ENCODE data around the gene CD300H. TPM values are rescaled to one million over a fixed set of nuclear protein-coding genes. Genes with fewer than 3 reads are reported as not detected.
"Not testable (repeated sequence)": the region's sequence is repeated elsewhere in the genome, so short reads cannot be mapped to it uniquely, and the experiment has no call there.

CD300H gene
- total RNA-seq, 4 donors from 2014 or later: not detected

DNA sequence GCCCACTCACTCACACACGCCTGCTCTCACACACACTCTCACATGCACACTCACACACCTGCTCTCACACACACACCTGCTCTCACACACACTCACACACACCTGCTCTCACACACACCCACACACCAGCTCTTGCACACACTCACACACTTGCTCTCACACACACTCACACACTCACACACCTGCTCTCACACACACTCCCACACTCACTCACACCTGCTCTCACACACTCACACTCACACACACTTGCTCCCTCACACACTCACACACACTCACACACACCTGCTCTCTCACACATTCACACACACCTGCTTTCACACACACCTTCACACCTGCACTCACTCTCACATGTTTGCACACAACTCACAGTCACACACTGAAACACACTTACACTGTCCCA is 4.0 kb downstream of the CD300H start:
- TF ChIP-seq EP300 (IDR thresholded peaks at IDR 0.05): no peak
- TF ChIP-seq POLR2A (IDR thresholded peaks at IDR 0.05): no peak
- TF ChIP-seq, protein P1, sequence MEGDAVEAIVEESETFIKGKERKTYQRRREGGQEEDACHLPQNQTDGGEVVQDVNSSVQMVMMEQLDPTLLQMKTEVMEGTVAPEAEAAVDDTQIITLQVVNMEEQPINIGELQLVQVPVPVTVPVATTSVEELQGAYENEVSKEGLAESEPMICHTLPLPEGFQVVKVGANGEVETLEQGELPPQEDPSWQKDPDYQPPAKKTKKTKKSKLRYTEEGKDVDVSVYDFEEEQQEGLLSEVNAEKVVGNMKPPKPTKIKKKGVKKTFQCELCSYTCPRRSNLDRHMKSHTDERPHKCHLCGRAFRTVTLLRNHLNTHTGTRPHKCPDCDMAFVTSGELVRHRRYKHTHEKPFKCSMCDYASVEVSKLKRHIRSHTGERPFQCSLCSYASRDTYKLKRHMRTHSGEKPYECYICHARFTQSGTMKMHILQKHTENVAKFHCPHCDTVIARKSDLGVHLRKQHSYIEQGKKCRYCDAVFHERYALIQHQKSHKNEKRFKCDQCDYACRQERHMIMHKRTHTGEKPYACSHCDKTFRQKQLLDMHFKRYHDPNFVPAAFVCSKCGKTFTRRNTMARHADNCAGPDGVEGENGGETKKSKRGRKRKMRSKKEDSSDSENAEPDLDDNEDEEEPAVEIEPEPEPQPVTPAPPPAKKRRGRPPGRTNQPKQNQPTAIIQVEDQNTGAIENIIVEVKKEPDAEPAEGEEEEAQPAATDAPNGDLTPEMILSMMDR (IDR thresholded peaks at IDR 0.05): no peak
- Histone ChIP-seq H3K9me3 (no peaks in the 10 kb centered on the region), H3K4me1 (no peaks in the 10 kb centered on the region), H3K27ac (no peak overlapping the region), H3K36me3 (no peaks in the 10 kb centered on the region), H3K4me3 (no peak overlapping the region), H3K27me3 (peaks cover 0 to 3% of the 10 kb centered on the region in 2 donors)
- WGBS, 2 donors: 80 to 95% methylated on average over 1 of the region's 1 CpG
- DNase-seq (ENCODE audit: low spot score in 2 of 2): no peak

- no peak overlapping the region for H3K4me3 ChIP-seq
- no peaks in the 10 kb centered on the region for H3K4me1 ChIP-seq
- peaks cover 0 to 3% of the 10 kb centered on the region in 2 donors for H3K27me3 ChIP-seq
- TF ChIP-seq, protein P1 (IDR thresholded peaks at IDR 0.05): no peak
- TF ChIP-seq POLR2A (IDR thresholded peaks at IDR 0.05) (no peak), EP300 (IDR thresholded peaks at IDR 0.05) (no peak)
- no peaks in the 10 kb centered on the region for H3K9me3 ChIP-seq
- no peaks in the 10 kb centered on the region for H3K36me3 ChIP-seq
- 47 to 63% methylated on average over 3 of the region's 3 CpGs for WGBS, 2 donors
- no peak for DNase-seq (ENCODE audit: low spot score in 2 of 2)
- H3K27ac ChIP-seq: no peak overlapping the region
Observed at GRCh38 chr17:74561586-74561985, 5.7 kb downstream of the CD300H start.

- Histone ChIP-seq H3K9me3 (no peaks in the 10 kb centered on the region), H3K27me3 (peaks cover 0 to 3% of the 10 kb centered on the region in 2 donors), H3K4me1 (no peaks in the 10 kb centered on the region), H3K36me3 (no peaks in the 10 kb centered on the region), H3K4me3 (no peak overlapping the region), H3K27ac (no peak overlapping the region)
- DNase-seq (ENCODE audit: low spot score in 2 of 2): no peak
- 74 to 75% methylated on average over 6 of the region's 6 CpGs for whole genome bisulfite sequencing, 2 donors
- TF ChIP-seq, protein P1 (IDR thresholded peaks at IDR 0.05): no peak
- TF ChIP-seq POLR2A (IDR thresholded peaks at IDR 0.05): no peak
- TF ChIP-seq EP300 (IDR thresholded peaks at IDR 0.05): no peak
Observed at GRCh38 chr17:74558882-74559519, 8.3 kb downstream of the CD300H start.

DNA sequence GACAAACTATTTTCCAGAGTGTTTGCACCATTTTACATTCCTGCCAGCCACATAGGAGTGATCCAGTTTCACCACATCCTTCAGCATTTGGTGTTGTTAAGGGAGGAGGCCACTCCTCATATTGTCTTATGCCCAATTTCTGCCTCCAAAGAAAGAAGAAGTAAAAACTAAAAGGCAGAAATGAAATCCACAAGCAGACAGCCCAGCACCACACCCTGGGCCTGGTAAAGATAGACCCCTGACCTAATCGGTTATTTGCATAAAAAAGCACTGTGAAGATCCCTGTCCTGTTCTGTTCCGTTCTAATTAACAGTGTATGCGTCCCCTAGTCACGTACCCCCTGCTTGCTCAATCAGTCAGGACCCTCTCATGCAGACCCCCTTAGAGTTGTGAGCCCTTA is 8.9 kb downstream of the CD300H start:
- H3K4me1 ChIP-seq: not testable (repeated sequence)

GRCh38 chr17:74555427-74555940 is 11.8 kb downstream of the CD300H start:
- WGBS, 2 donors: 67 to 73% methylated on average over 7 of the region's 7 CpGs
- TF ChIP-seq POLR2A (IDR thresholded peaks at IDR 0.05): no peak
- no peak for TF ChIP-seq EP300 (IDR thresholded peaks at IDR 0.05)
- TF ChIP-seq, protein P1 (IDR thresholded peaks at IDR 0.05): no peak
- no peaks in the 10 kb centered on the region for H3K4me1 ChIP-seq
- H3K36me3 ChIP-seq: no peaks in the 10 kb centered on the region
- no peak overlapping the region for H3K4me3 ChIP-seq
- H3K27me3 ChIP-seq: peaks cover 0 to 3% of the 10 kb centered on the region in 2 donors
- H3K9me3 ChIP-seq: no peaks in the 10 kb centered on the region
- DNase-seq (ENCODE audit: low spot score in 2 of 2): no peak
- no peak overlapping the region for H3K27ac ChIP-seq

More for the DNA sequence above, 8.9 kb downstream of the CD300H start:
- WGBS, 2 donors: 67 to 73% methylated on average over 4 of the region's 4 CpGs
- not testable (repeated sequence) for H3K9me3 ChIP-seq; H3K36me3 ChIP-seq; H3K27ac ChIP-seq; DNase-seq (ENCODE audit: low spot score in 2 of 2); H3K4me3 ChIP-seq; H3K27me3 ChIP-seq

Measured in tibial nerve (tissue), 4 donors.